ENCODE data around the gene C2orf68.
"Not testable (repeated sequence)": the region's sequence is repeated elsewhere in the genome, so short reads cannot be mapped to it uniquely, and the experiment has no call there.

C2orf68 gene

DNA sequence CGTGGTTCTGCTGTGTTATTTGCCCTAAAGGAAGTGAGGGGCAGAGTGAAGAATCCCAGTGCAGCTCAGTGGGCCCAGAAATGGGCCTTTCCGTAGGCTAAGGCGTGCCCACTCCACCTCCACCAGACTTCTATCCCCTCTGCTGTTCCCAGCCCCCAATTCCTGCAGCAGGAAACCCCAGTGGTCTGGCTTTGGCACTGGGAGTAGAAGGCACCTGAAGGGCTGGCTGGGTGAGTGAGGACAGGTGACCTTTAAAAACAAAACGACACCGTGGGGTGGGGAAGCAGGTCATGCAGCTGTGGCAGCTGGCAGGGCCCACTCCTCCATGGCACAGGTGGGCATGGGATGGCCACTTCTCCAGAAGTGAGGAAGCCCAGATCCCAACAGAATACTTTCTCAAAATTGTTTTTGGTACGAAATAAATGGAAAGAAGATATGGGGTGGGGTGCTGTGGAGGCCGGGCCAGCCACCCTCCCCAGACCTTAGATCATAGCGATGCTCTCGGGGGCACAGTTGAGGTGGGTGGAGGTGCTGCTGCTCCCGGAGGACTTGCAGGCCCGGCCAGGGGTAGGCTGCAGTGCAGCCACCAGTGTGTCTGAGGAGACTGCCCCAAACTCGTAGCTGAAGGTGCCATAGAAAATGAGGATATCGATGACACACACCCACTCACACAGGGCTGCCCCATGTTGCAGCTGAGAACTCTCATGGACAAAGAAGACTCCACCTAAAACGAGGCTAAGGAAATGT is 13.1 kb downstream of the C2orf68 start:
- no peak for DNase-seq

DNA sequence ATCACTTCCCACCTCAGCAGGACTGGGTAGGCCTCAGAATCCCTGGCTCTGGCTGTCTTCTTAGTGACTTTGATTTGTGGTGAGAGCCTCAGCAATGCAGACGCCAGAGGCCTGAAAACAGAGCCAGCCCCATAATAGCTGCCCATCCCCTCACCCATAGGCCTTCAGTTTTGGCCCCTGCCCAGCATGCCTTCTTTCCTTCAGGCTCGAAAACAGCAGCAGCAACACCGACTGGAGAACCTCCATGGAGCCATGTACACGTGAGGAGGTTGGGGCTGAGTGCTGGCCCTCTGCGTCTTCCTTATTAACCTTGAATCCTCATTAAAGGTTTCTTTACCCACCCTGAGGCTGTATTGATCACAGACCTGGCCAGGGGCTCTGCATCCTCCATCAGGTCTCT is 14.6 kb downstream of the C2orf68 start:
- no peak for DNase-seq

DNA sequence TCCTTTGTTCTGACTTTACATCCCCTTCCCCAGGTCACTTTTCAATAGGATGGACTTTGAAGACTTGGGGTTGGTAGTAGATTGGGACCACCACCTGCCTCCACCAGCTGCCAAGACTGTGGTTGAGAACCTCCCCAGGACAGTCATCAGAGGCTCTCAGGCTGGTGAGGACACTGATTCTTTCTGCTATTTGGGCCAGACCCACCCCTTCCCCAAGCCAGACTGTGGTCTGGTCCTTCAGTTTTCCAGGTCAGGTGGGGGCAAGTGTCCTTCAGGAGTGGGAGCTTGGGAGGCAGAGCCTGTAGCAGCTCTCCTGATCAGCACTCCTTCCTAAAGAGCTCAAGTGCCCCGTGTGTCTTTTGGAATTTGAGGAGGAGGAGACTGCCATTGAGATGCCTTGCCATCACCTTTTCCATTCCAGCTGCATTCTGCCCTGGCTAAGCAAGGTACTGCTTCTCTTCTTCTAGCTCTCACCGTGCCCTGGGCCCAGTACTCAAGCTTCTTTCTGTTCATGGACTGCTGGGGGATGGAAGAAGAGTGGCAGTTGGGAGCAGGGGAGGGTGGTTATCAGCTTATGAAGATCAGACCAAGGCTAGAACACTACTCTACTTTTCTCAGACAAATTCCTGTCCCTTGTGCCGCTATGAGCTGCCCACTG is 15.3 kb downstream of the C2orf68 start:
- no peak for DNase-seq

DNA sequence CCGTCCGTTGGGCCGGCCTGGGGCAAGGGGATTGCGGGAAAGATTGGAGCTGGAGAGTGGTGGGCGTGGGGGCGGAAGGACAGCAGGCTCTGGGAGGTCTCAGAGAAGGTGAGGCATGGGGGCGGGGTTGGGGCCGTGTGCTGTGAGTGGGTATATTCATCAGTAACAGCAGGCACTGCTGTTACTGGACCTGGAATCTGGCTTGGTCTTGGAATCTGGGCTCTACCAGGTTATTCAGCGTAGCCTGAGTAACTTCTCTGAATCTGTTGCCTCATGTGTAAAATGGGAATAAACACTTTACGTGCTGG is 15.9 kb downstream of the C2orf68 start:
- DNase-seq = no peak

DNA sequence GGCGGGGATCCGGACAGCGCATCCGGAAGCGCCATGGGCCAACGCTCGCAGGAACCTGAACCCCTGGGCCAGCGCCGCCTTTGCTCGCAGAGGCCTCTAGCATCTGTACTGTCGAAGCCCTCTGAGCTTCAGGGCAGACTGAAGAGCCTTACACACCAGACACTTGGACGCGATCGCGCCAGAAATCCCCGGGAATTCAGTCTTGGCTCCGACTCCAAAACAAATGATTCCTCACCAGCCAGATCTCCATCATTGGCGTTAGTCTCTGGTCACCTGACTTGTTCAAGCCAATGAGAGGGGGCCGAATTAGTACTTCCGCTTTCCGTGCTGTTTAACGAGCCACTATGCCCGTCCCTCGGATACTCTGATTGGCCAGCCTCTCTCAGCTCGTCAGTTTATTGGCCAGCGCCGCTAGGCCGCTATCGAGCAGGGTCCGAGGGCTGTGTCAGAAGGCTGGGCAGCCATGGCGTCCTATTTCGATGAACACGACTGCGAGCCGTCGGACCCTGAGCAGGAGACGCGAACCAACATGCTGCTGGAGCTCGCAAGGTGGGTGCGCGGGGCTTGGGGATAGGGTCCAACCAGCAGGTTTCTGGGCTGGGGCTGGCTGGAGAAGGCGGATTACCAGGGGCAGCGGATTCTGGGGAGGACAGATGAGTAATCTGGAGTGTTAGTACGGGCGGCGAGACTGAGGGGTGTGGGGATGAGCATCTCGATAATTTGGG is 16.4 kb downstream of the C2orf68 start, which contains the start of gene RNF181:
RNF181 (plus strand) TSS at position 445 of the 725 bp plus-strand sequence; CDS start at position 464, 19 bp downstream.
- DNase-seq = peak; percentile 96

DNA sequence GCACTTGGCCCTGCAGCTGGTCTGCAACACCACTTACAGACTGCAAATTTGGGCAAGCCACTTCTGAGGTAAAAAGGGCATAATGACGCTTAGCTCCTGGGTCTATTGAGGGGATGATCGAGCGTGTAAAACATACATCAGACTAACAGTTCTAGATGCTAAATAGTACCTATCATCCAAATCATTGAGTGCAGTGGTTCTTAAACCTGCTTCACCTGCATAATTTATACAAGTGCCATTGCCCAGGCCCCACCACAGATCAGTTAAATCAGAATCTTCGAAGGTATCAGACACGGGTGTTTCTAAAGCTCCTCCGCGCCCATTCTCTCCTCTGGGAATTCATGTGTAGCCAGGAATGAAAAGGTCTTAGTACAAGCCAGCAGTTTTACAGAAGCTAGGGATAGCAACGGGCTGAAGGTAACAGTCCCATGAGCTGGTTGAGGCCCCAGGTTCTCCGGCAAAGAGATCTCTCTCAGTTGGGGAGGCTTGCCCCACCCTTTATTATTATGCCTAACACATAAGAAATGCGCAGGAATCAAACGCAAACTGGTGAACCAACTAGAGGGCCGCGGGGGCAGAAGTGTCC is 17.1 kb downstream of the C2orf68 start:
- DNase-seq = no peak

DNA sequence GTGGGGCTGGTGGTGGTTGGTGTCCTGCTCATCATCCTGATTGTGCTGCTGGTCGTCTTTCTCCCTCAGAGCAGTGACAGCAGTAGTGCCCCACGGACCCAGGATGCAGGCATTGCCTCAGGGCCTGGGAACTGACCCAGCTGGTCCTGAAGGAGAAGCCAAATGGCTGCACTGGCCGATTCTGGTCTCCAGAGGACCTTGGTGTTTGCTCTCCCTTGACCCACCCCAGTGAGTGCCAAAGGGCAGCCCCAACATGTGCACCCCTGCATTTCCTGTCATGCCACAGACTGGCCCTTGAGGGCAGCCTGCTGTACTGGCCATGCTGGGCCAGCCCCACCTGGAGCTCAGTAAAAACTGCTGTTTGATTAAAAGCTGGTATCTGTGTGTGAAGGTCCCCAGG is 18.8 kb downstream of the C2orf68 start:
- DNase-seq = no peak

DNA sequence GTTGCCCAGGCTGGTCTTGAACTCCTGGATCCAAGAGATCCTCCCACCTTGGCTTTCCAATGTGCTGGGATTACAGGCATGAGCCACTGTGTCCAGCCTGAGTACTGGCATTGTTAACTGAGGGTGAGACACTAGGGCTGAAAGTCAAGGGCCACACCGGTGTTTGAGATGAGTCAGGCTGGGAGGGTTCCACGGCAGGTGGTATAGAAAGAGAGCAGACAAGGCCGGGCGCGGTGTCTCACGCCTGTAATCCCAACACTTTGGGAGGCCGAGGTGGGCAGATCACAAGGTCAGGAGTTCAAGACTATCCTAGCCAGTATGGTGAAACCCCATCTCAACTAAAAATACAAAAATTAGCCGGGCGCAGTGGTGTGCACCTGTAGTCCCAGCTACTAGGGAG is 19.6 kb downstream of the C2orf68 start:
- not testable (repeated sequence) for DNase-seq

DNA sequence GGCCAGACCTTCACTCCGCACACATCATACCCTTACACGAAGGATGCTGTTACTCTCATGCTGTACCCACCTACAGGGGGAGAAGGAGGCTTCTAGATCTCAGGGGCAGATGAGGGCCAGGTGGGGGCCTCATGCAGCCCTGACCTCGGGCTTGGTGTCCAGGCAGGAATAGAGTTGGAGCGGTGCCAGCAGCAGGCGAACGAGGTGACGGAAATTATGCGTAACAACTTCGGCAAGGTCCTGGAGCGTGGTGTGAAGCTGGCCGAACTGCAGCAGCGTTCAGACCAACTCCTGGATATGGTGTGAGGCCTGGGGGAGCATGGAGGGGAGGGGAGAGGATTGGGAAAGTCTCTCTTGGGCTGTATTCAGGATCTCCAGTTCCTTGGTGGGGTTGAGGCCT is 20.3 kb downstream of the C2orf68 start:
- no peak for DNase-seq

DNA sequence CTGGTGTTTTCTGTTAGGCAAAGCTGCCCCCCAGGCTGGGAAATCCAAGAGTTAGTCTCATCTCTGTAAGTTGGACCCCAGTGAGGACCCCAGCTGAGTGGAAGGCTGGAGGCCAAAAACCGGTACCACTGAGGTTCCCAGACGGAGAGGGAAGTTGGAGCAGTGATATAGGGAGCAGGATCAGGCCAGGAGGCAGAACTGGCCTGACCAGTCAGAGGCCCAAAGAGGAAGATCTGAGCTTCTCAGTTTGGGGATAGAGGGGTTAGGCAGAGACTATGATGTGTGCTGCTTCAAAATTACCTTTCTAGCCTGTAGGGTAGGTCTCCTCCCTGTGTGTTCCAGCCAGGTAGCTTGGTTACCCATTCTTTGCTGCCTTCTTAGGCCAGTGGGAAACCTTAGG is 20.9 kb downstream of the C2orf68 start:
- DNase-seq = no peak

DNA sequence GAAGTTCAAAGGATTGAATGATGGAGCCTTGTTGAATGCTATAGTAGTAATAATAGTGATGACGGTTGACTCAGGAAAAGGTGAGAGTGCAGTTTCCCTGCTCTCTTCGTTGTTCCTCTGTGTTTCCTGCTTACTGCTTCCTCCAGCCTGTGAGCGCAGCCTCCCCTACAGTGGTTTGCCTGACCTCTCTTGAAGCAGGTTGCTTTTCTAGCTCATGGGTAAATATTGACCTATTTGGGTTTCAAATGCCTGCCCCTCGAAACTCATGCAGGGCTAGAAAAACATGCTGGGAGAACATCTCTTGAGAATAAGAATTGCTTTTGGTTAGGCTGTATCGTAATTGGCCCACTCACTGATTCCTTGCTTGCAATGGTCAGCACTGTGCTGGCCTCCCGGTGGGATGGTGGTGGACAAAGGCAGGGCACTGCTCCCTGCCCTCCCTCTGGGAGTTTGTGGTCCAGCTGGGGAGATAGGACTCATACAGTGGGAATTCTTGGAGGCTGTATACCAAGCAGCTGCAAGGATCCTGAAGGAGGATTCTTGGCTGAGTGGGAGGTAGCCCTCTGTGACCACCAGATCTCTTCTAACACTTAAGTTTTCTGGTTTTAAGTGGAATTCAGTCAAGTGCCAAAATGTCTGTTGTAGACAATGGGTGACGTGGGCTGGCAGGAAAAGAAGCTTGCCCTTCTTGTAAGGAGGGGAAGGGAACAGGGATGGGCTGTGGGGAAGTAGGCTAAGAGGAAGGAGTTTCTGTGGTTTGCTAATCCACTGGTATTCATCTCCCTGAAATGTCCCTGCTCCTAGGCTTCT is 21.7 kb downstream of the C2orf68 start:
- peak; percentile 50 for DNase-seq

DNA sequence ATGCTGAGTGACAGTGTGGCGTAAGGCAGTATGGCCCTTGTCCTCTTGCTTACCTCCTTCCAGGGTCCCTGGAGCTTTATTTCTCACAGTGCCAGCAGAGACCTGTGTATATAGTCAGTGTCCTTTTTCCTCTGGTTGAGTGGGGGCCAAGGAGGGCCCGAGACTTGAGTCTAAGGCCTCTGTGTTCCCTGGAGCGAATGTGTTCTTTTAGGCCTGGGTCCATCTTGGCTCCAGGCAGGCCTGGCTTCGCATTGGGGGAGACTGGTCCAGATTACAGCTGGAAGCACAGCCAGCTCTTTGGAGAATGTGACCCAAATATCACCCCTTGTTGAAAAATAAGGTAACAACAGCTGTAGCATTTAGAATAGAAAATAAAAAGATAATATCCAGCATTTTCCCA is 22.7 kb downstream of the C2orf68 start:
- DNase-seq = no peak

DNA sequence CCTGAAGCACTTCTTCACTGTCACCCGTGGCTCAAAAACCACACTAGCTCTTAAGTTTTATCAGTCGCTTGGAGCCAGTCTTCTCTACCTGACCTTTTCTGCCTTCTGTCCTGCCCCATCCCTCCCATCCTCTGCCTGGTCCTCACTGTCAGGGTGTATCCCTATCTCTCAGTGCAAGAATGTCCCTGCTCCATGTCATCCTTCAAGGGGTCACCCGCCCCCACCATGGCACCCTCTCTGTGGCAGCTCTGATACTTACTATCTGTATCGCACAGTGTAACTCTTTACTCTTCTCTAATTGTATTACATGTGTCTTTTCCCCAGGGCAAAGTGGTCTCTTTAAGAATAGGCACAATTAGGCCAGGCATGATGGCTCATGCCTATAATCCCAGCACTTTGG is 23.2 kb downstream of the C2orf68 start:
- DNase-seq = no peak

DNA sequence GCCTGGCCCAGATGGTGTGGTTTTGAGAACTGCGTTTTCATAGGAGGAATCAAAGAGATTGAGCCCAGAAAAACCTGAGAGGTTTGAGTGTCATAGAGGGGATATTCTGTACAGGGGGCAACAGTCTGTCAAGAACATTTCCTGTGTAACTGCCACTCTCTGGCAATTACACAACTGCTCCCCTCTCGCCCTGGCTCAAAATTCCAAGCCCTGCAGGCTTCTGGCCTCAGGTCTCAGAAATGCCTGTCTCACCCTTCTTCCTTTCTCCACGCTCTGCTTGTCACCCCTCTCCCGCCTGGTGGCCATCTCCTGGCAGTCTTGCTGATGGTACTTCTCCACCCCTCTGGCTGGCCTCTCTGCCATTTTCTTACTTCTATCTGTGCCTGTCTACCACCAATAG is 23.6 kb downstream of the C2orf68 start:
- DNase-seq = no peak

DNA sequence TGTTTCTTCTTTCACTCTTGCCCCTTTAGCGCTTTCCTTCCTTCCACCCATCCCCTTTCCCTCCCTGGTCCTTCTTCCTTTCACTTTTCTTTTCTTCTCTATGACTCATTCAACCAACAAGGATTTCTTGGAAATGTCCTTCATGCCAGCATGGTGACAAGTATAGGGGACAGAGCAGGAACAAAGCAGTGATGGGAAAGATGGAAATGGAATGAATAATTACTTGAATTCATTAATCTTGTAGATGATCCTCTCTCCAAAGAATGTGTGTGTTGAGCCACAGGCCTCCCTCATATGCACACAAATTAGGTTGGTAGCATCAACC is 26.1 kb downstream of the C2orf68 start:
- DNase-seq = no peak

DNA sequence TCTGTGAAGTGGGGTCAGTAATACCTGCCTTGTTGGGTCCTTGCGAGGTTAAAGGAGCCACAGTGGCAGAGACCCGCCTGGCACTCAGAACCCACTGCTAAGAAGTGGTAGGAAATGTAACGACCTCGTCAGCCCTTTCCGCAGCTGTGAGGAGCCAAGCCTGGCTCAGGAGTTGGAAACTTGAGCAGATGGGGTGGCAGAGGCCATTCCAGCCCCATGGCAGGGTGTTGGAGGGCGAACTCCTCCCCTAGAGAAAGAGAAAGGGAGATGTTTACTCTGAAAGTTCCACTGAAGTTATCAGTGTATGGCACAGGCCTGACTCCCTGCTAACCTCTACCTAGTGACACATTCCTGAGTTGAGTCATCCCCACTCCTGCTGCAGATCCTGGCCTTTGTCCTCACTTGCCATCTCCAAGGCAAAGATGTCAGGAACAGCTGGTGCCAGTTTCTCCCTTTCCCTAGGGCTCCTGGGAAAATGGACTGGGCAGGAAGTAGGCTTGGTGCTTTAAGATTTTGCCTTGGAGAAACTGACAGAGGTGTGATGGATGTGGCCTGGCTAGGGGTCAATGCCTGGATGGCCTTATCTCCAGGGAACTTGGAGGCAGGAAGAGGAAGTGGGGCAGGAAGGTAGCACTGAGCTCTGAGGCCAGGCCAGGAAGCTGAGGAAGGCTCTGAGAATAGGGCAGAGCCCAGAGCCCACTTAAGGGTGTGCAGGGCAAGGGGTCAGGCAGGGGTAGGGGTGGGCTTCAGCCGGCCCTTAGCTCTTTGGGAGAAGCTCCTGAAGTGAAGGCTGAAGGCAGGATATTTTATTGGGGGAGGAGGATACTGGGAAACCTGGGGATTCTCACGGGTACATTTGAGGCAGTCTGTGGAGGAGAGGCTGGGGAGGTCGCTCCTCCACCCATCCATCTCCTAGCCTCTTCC is 26.7 kb downstream of the C2orf68 start:
- DNase-seq = no peak

DNA sequence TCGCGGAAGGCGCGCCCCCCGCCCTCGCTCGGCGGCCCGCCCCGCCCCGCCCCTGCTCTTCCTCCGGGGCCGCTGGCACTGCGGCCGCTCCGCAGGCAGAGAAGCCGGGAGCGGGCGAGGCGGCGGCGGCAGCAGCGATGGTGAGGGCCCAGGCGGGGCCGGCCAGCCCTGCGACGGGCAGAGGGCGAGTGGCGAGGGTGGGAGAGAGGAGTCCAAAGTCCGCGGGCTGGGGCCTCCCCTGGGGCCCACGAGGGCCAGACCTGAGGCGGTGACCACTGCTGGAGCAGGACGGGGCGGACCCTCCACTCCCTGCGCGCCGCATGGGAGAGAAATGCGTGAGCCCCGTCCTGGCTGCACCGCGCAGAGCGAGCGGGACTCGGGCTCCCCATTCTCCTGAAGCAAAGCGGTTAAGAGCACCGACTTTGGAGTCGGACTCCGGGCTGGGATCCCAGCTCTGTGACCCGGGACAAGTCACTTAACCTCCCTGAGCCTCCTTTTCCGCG is 27.5 kb downstream of the C2orf68 start, which contains the start of gene VAMP5:
VAMP5 (plus strand) TSS at position 78 of the 503 bp plus-strand sequence; CDS start at position 138, 60 bp downstream.
- no peak for DNase-seq

DNA sequence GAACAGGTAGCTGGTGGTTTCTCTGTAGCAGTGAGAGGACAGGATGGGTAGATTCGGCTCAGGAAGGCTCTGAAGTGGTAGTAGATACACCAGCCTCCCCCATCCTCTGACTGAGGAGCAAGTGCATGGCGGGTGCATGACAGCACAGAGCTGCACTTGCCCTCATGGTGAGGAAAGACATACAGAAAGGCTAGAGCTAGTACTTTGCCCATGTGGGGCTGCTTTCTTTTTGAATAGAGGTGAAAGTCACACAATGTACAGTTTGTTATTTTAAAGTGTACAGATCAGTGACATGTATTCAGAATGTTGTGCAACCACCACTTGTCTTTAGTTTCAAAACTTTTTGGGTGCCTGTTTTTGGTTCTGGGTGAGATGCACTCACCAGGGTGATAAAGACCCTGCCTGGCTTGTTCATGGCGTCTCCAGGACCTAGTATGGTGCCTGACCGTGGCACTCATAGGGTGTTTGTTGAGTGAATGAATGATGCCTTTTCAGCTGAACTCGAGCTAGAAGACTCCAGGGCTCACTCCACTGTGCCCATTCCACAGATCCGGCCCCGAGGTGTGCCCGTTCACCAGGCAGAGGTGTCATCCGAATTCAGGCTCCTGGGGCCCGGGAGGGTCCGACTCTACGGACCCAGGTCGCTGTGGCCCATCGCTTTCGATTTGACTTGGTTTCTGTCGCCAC is 28.1 kb downstream of the C2orf68 start:
- no peak for DNase-seq

DNA sequence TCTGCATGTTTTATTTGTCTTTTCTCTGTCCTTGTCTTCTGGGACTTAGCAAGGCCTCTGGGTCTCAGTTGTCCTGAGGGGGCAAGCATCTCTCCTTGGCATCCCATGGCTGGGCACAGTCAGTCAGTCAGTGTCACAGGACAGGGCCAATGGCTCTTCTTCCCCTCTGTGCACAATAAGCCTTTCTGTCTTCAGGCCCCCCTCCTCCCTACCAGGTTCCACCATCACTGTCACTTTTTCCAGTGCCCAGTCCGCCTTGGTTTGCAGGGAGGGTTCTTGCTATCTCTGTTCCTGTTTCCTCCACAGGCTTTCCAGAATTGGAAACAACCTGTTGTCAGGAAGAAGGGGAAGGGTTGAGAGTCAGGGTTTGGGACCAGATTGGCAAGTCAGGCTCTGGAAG is 29.4 kb downstream of the C2orf68 start:
- no peak for DNase-seq

DNA sequence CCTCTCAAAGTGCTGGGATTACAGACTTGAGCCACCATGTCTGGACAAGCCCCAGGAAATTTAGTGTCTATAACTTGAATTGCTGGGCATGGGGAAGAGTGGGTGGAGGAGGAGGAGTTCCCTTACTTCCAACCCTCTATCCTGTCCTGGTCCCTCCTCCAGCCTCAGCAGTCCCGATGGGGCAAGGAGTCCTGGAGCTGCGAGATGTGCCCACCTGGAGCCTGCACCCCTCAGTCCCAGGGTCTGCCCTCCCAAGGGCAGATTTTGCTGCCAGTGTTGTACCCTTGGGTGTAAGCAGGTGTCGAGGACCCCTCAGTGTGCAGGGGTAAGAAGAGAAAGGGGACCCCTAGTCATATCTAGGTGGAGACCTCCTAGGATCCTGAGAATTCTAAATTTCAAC is 31.7 kb downstream of the C2orf68 start:
- DNase-seq = no peak
